DMS 273 (cell line): ENCODE results near the gene MRGPRE.
A peak's percentile ranks its signal among the peaks of the same experiment; 100 is the strongest.

Source experiments
- DNase-seq: peaks from one replicate; lab custom pipeline; 2025; ENCODE audit not compliant: unreplicated experiment; lab: John Stamatoyannopoulos, UW

The MRGPRE gene

GRCh38 chr11:3214420-3214699, 17.9 kb downstream of the MRGPRE start:
- no peak for DNase-seq

DNA sequence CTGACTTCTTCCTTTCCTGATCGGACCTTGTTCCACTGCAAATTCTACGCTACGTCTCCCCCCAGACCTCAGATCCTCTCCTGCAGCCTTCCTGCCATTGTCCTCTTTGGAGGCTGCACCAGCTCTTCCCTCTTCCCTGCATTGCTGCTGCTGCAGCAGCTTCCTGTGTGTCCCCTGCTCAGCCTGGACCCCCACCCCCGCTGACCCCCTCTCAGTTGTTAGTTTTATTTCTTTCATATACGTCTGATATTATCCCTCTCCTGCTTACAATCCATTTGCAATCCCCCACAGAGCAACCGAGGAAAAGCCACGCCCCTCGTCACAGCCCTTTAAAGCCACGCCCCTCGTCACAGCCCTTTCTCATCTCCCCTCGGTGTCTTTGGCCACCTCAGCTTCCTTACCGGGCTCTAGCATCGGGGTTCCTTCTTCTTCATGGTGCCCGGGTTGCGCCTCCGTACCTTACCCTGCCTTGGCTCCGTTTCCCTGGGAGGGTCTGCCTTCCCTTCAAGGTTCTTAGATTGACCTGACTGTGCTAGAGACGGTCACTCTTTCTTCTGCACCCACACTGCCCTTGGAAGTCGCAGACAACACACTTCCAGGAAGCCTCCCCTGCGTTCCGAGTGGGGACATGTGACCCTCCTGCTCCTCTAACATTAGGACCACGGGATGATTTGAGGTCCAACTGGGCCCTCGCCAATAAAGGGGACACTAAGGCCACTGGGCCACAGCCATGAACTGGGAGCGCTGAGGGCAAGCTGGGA, 18.4 kb downstream of the MRGPRE start:
- DNase-seq: no peak

GRCh38 chr11:3208272-3208671, 23.9 kb downstream of the MRGPRE start:
- DNase-seq: no peak

DNA sequence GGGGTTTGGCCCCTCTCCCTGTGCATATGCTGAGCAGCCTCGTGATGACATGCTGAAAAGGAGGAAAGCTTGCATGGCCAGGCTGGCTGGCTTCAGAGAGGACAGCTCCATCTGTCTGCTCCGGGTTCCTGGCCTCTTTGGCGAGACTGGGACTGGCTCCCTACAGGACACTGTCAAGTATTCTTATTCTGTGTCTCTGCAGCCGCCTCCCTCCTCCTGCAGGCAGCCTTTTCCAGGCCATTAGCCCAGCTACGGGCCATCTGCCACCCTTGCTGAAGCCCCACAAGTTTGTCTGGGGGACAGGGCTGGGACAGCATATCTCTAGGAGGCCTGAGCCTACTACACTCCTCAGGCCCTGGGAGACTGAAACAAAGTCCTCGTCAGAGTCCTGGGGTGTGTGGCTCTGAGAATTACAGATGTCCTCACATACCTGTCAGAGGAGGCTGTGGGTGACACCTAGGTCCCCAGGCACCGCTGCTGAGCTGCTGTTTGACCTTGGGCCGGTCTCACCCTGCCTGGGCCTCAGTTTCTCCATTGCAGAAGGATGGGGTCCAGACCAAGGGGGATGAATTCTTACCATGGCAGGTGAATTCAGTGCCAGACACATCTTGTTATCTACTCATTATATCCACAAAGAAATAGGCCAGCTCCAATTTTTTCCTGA, 24.6 kb downstream of the MRGPRE start:
- DNase-seq: peak; percentile 67

- no peak for DNase-seq
Measured at GRCh38 chr11:3206922-3207204, 25.4 kb downstream of the MRGPRE start.

DNA sequence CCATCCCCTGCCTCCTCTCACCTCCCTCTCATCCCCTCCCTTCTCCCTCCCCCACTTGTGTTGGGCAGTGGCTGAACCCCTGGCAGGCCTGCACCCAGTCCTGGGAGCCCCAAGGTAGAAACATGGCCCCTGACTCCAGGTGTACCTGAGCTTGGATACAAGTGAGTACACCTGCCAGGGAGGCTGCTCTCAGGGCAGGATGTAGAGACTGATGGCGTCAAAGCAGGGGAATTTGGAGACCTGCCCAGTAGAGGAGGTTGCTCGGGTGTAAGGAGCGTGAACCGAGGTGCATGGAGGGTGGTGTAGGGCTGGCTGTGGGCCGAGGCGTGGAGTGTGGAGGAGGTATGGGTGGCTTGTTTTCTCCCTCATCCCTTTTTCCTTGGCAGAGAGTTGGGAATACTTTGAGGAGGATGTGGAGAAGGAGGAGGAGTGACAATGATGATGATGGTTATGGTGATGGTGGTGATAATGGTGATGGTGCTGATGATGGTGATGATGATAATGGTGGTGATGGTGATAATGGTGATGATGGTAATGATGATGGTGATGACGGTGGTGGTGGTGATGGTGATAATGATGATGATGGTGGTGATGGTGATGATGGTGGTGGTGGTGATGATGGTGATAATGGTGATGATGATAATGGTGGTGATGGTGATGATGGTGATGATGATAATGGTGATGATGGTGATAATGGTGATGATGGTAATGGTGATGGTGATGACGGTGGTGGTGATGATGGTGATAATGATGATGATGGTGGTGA, 25.9 kb downstream of the MRGPRE start:
- no peak for DNase-seq

GRCh38 chr11:3205261-3206155, 26.7 kb downstream of the MRGPRE start:
- DNase-seq: no peak

- DNase-seq: no peak
Measured at GRCh38 chr11:3204141-3205015, 27.8 kb downstream of the MRGPRE start.

GRCh38 chr11:3203221-3204043, 28.8 kb downstream of the MRGPRE start:
- peak; percentile 66 for DNase-seq

- DNase-seq: peak; percentile 36
Measured at GRCh38 chr11:3202759-3203158, 29.5 kb downstream of the MRGPRE start.

DNA sequence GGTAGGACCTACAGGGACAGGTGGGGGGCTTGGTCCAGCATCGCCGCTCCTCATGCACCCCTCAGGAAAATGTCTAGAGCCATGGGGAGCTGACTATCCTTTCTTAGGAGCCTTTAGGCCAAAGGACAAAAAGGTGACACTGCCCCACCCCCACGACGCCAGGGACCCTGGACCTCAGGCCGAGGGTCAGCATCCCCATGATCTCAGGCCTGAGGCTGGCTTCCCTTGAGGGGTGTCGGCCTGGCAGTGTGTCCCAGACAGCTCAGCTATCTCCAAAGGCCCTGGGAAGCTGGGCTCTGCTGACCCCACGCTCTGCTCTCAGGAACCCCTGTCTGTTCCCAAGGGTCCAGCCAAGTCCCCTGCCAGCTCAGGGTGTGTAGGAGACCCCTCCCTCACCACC, 29.9 kb downstream of the MRGPRE start:
- DNase-seq: no peak

- DNase-seq: no peak
Measured at GRCh38 chr11:3201677-3202181, 30.5 kb downstream of the MRGPRE start.

DNA sequence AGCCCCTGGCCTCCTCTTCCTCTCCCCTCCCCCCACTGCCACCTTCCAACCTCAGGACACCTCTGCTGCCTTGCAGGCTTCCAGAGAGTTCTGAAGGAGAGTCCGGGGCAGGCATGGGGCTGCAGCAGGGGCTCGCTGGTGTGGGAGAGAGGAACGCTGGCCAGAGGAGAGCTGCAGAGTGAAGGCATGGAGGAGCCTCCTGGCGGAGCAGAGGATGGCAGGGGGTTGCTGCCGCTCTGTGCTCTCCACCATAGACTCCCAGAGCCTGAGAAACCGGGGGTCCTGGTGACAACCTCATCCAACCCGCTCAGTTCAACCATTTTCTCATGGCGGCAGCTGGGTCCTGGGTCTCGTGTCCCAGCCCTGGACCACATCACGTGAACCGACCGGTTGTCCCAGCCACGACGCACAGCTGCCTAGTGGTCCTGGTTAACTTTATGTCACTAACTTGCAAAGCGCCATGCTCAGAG, 31.1 kb downstream of the MRGPRE start:
- DNase-seq: no peak

DNA sequence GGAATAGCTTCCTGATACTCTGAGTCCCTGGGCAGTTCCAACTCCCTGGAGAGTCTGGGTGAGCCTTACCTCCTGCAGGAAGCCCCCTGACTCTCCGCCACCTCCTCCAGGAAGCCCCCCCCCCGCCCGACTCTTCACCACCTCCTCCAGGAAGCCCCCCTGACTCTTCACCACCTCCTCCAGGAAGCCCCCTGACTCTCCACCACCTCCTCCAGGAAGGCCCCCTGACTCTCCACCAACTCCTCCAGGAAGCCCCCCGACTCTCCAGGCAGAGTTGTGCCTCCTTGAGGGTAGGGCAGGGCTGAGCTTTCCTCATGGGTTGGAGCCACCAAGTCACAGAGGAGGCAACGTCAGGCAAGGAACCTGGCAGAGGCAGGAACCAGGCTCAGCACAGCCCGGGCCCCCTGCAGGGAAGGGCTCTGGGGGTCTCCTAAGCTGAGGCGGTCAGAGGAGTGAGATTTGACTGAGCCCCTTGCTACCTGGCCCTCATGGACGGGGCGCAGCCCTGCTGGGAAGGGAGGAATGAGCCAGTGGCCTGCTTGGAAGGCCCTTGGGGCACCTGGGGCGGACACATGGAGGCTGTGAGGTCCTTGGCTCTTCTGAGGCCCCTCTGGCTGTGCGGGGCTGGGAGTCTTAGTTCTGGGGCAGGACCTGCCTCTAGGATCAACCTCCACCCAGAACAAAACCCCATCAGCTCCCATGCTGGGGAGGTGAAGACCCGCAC, 31.7 kb downstream of the MRGPRE start:
- no peak for DNase-seq

GRCh38 chr11:3199537-3200295, 32.5 kb downstream of the MRGPRE start:
- no peak for DNase-seq

- no peak for DNase-seq
Measured at GRCh38 chr11:3198815-3199214, 33.4 kb downstream of the MRGPRE start.

DNA sequence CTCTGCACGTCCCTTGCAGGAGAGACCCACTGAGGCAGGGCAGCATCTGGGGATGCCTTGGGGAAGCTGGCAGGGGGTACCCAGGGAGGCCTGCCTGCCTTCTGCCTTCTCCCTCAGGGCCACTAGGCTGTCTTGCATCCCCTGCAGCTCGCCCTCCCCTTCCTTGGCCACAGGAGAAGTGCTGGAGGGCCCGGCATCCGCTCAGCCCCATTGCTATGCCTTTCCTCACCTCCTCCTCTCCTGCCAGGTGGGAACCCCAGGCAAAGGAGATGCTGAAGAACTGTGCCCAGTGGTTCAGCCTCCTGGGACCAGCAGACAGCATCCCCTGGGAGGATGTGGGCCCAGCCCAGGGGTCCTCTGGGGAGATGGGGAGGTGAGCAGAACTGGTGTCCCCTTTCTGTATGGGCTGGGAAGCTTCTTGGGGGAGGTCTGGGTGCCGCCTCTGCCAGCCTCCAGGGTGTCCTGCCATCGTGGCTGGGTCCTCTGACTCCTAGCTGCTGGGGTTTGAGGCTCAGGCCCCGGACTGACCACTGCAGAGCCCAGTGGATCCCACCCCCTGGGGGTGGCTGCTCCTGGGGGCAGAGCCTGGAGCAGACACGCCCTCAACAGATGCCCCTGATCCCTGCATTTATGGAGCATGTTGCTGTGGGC, 34.2 kb downstream of the MRGPRE start:
- no peak for DNase-seq
